HL-60 (cell line): ENCODE data around the gene CANX.
A peak's percentile ranks its signal among the peaks of the same experiment; 100 is the strongest.

Experiments used
- DNase-seq, 2 experiments: peaks; one replicate each; pipeline ENCODE4 v3.0.0-alpha.2; 2010 to 2020; ENCODE audit warnings: low read depth in 1 of 2, low spot score in 1 of 2
- H3K27ac ChIP-seq: fragments of 250-450 bp; sonication (Bioruptor Pico); replicated peaks from 2 replicates; pipeline ENCODE4 v1.5.1; 2020; ENCODE audit warnings: mild to moderate bottlenecking, moderate library complexity
- H3K27me3 ChIP-seq: fragments of 250-450 bp; sonication (Bioruptor Pico); 2 replicates; pipeline ENCODE4 v1.5.1; 2021; ENCODE audit warnings: mild to moderate bottlenecking, moderate library complexity; ENCODE audit not compliant: insufficient read depth, poor library complexity, severe bottlenecking
- H3K4me3 ChIP-seq: replicated peaks from 2 replicates; pipeline ENCODE4 v1.5.1; 2011; ENCODE audit warnings: mild to moderate bottlenecking, control low read depth, low read length; ENCODE audit not compliant: insufficient read depth
- GABPA ChIP-seq: IDR thresholded peaks from 2 replicates; pipeline ENCODE4 v1.6.1; 2012; ENCODE audit warnings: low read depth
- POLR2AphosphoS5 ChIP-seq: IDR thresholded peaks from 2 replicates; pipeline ENCODE4 v1.6.1; 2012; ENCODE audit warnings: low read depth
- REST ChIP-seq: IDR thresholded peaks from 2 replicates; pipeline ENCODE4 v1.6.1; 2012; ENCODE audit warnings: low read depth; ENCODE audit not compliant: insufficient replicate concordance
- SPI1 ChIP-seq: IDR thresholded peaks from 2 replicates; pipeline ENCODE4 v1.6.1; 2012; ENCODE audit warnings: low read depth, mild to moderate bottlenecking, borderline replicate concordance
- TF ChIP-seq, protein P1 (sequence below): IDR thresholded peaks from one replicate; pipeline ENCODE4 v1.5.1; 2011; ENCODE audit warnings: low read length, control low read depth, inconsistent platforms; ENCODE audit not compliant: insufficient read depth

The CANX gene

GRCh38 chr5:179763215-179763945 lies 64.6 kb downstream of the CANX start:
- Histone ChIP-seq H3K4me3 (no peak overlapping the region), H3K27me3 (no peaks in the 10 kb centered on the region), H3K27ac (peak overlapping the region; percentile 58)
- peak; percentile 64 to 65 for DNase-seq
- TF ChIP-seq SPI1 (no peak), GABPA (no peak)
- TF ChIP-seq, protein P1, sequence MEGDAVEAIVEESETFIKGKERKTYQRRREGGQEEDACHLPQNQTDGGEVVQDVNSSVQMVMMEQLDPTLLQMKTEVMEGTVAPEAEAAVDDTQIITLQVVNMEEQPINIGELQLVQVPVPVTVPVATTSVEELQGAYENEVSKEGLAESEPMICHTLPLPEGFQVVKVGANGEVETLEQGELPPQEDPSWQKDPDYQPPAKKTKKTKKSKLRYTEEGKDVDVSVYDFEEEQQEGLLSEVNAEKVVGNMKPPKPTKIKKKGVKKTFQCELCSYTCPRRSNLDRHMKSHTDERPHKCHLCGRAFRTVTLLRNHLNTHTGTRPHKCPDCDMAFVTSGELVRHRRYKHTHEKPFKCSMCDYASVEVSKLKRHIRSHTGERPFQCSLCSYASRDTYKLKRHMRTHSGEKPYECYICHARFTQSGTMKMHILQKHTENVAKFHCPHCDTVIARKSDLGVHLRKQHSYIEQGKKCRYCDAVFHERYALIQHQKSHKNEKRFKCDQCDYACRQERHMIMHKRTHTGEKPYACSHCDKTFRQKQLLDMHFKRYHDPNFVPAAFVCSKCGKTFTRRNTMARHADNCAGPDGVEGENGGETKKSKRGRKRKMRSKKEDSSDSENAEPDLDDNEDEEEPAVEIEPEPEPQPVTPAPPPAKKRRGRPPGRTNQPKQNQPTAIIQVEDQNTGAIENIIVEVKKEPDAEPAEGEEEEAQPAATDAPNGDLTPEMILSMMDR, result peak; percentile 75

DNA sequence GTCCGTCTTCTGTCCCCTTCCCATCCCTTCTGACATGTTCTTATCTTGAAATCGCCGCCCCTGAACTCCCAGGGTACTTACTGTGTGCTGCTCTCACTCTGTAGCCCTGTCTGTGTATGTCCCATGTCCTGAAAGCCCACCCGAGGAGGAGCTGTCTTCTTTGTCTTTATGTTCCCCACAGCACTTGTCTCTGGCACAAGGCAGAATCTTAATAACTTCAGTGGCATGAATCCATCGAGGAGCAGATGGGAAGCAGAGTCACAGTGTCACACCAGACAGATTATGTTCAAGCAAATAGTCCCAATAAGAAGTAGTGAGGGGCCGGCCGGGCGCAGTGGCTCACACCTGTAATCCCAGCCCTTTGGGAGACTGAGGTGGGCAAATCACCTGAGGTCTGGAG lies 65.3 kb downstream of the CANX start:
- no peak for TF ChIP-seq REST
- Histone ChIP-seq H3K27ac (no peak overlapping the region), H3K4me3 (no peak overlapping the region), H3K27me3 (no peaks in the 10 kb centered on the region)
- no peak for DNase-seq

- peak in 1 of 2 experiments; percentile 48 for DNase-seq
Measured at GRCh38 chr5:179765400-179765799, 66.6 kb downstream of the CANX start.

More at GRCh38 chr5:179765400-179765799, 66.6 kb downstream of the CANX start:
- H3K4me3 ChIP-seq, result no peak overlapping the region
- no peaks in the 10 kb centered on the region for H3K27me3 ChIP-seq
- H3K27ac ChIP-seq, result peak overlapping the region; percentile 16
- TF ChIP-seq POLR2AphosphoS5 (no peak), REST (no peak), GABPA (no peak), SPI1 (no peak)
- TF ChIP-seq, protein P1, result no peak
